A549 (cell line): ENCODE measurements around the gene MYOZ1. TPM values are rescaled to one million over a fixed set of nuclear protein-coding genes. Genes with fewer than 3 reads are reported as not detected.

Source experiments
- ATAC-seq, 2 experiments: fragments of 200-7000 bp in 1 of 2; fragments of >200 bp in 1 of 2; cut with Nextera tagmentation in 1 of 2; cut with Tn5 transposase in 1 of 2; 3 replicates each; pipeline versions ENCODE4 v1.8.0 to v1.9.1; 2018 to 2020; ENCODE audit warnings: mild to moderate bottlenecking in 1 of 2, moderate library complexity in 1 of 2
- CTCF ChIA-PET: fragments of 300-600 bp; sonication (Branson Sonifier 250); formaldehyde crosslinking; extraction: SDS; loops from one replicate; lab custom pipeline; 2021; ENCODE audit warnings: antibody characterized with exemption, inconsistent platforms; lab: Yijun Ruan, JAX
- POLR2A ChIA-PET: fragments of 350-600 bp; formaldehyde crosslinking; extraction: SDS; loops from one replicate; lab custom pipeline; 2021; ENCODE audit warnings: antibody characterized with exemption, inconsistent platforms; lab: Yijun Ruan, JAX
- DNase-seq, 2 experiments: peaks; one replicate each; pipeline versions ENCODE4 v3.0.0 to v3.0.0-alpha.2; 2011 to 2016; ENCODE audit warnings: low read depth in 1 of 2, low spot score in 1 of 2
- FAIRE-seq: peaks from 2 replicates; lab custom pipeline; 2011; peaks lifted over from hg19 to GRCh38; lab: Jason Lieb, UNC
- H3K27ac ChIP-seq, 2 experiments: fragments of >200 bp; sonication (Bioruptor Twin); formaldehyde crosslinking; 3 replicates each; pipeline ENCODE4 v1.5.1; 2016 to 2017
- H3K4me1 ChIP-seq: fragments of >200 bp; sonication (Bioruptor Twin); formaldehyde crosslinking; 3 replicates; pipeline ENCODE4 v1.6.1; 2016
- H3K4me2 ChIP-seq: fragments of >200 bp; sonication (Bioruptor Twin); formaldehyde crosslinking; 3 replicates; pipeline ENCODE4 v1.6.1; 2016
- H3K4me3 ChIP-seq: fragments of >200 bp; sonication (Bioruptor Twin); formaldehyde crosslinking; 3 replicates; pipeline ENCODE4 v1.5.1; 2016
- H3K9me3 ChIP-seq: fragments of >200 bp; sonication (Bioruptor Twin); formaldehyde crosslinking; 3 replicates; pipeline ENCODE4 v1.6.1; 2016
- CBX2 ChIP-seq: fragments of 200-600 bp; sonication (generic); IDR thresholded peaks from 2 replicates; pipeline ENCODE4 v1.6.1; 2016; ENCODE audit warnings: low read depth, mild to moderate bottlenecking, borderline replicate concordance
- CEBPB ChIP-seq, 2 experiments: fragments of >200 bp in 1 of 2; sonication (Bioruptor Twin) in 1 of 2; formaldehyde crosslinking in 1 of 2; IDR thresholded peaks; 2 replicates each; pipeline ENCODE4 v1.6.1; 2012 to 2016
- CHD4 ChIP-seq: fragments of 200-600 bp; sonication (generic); IDR thresholded peaks from 2 replicates; pipeline ENCODE4 v1.6.1; 2016; ENCODE audit warnings: antibody characterized with exemption, mild to moderate bottlenecking, borderline replicate concordance
- EHF ChIP-seq: fragments of 250-450 bp; sonication (Bioruptor Pico); IDR thresholded peaks from 2 replicates; pipeline ENCODE4 v1.5.0; 2020; ENCODE audit warnings: mild to moderate bottlenecking
- EP300 ChIP-seq, 2 experiments: fragments of >200 bp; sonication (Bioruptor Twin); formaldehyde crosslinking; IDR thresholded peaks; 2 replicates in 1 of 2; 3 replicates in 1 of 2; pipeline ENCODE4 v1.6.1; 2016 to 2017
- FOSB ChIP-seq: fragments of 250-450 bp; sonication (Bioruptor Pico); IDR thresholded peaks from 2 replicates; pipeline ENCODE4 v1.5.0; 2020; ENCODE audit warnings: mild to moderate bottlenecking, moderate library complexity
- FOSL2 ChIP-seq, 2 experiments: fragments of 450-650 bp in 1 of 2; fragments of >200 bp in 1 of 2; sonication (Bioruptor Twin) in 1 of 2; formaldehyde crosslinking; IDR thresholded peaks; 2 replicates each; pipeline versions ENCODE4 v1.5.0 to v1.6.1; 2016 to 2020; ENCODE audit warnings: mild to moderate bottlenecking in 1 of 2, moderate library complexity in 1 of 2
- HDAC2 ChIP-seq: fragments of 200-600 bp; sonication (generic); IDR thresholded peaks from 2 replicates; pipeline ENCODE4 v1.6.1; 2016
- HEYL ChIP-seq: fragments of 250-450 bp; sonication (Bioruptor Pico); IDR thresholded peaks from 2 replicates; pipeline ENCODE4 v1.8.0; 2021; ENCODE audit warnings: mild to moderate bottlenecking, moderate library complexity
- HOXB5 ChIP-seq: fragments of 250-450 bp; sonication (Bioruptor Pico); IDR thresholded peaks from 2 replicates; pipeline ENCODE4 v1.5.0; 2020; ENCODE audit warnings: mild to moderate bottlenecking, moderate library complexity
- KDM5A ChIP-seq: fragments of 200-600 bp; sonication (generic); IDR thresholded peaks from 2 replicates; pipeline ENCODE4 v1.6.1; 2016; ENCODE audit warnings: antibody characterized with exemption, mild to moderate bottlenecking
- MAFK ChIP-seq: fragments of 450-650 bp; IDR thresholded peaks from 2 replicates; pipeline ENCODE4 v1.6.1; 2014; ENCODE audit not compliant: partially characterized antibody
- NFE2L2 ChIP-seq: fragments of 150-350 bp; conservative IDR thresholded peaks from 2 replicates; pipeline ENCODE4 v1.6.1; 2014; ENCODE audit warnings: low read length
- NR3C1 ChIP-seq: fragments of >200 bp; sonication (Bioruptor Twin); formaldehyde crosslinking; IDR thresholded peaks from 3 replicates; pipeline ENCODE4 v1.6.1; 2017
- POLR2A ChIP-seq: IDR thresholded peaks from 2 replicates; pipeline ENCODE4 v1.6.1; 2012; ENCODE audit warnings: mild to moderate bottlenecking, low read length
- SMC3 ChIP-seq: fragments of >200 bp; sonication (Bioruptor Twin); formaldehyde crosslinking; IDR thresholded peaks from 3 replicates; pipeline ENCODE4 v1.6.1; 2018; ENCODE audit warnings: inconsistent platforms
- TP53 ChIP-seq: fragments of 250-450 bp; sonication (Bioruptor Pico); IDR thresholded peaks from 2 replicates; pipeline ENCODE4 v1.5.0; 2021; ENCODE audit warnings: mild to moderate bottlenecking, moderate library complexity
- ZC3H11A ChIP-seq: fragments of 450-650 bp; IDR thresholded peaks from 2 replicates; pipeline ENCODE4 v1.6.1; 2014; ENCODE audit warnings: antibody characterized with exemption, mild to moderate bottlenecking
- ZSCAN20 ChIP-seq: fragments of 250-450 bp; sonication (Bioruptor Pico); IDR thresholded peaks from 2 replicates; pipeline ENCODE4 v1.8.0; 2022; ENCODE audit warnings: mild to moderate bottlenecking, moderate library complexity
- WGBS: methylation state at CpG from one replicate; pipeline ENCODE4 v1.1.6; 2017; ENCODE audit errors: missing lambda C conversion rate; 5-methylcytosine and 5-hydroxymethylcytosine counted together
- polyA plus RNA-seq, 4 experiments: library from polyadenylated mRNA; depleted of rRNA in 3 of 4; stranded (reverse); fragments of >200 nt; fragmentation: RNase III in 1 of 4; extraction: RNeasy Plus Mini Kit Qiagen cat#74134 plus additional on column Dnase treatment in 1 of 4; gene quantifications; 2 replicates in 3 of 4; 3 replicates in 1 of 4; pipeline ENCODE4 v1.2.3, GENCODE V29; 2011 to 2017
- TF ChIP-seq, protein P1 (sequence below): IDR thresholded peaks from 2 replicates; pipeline ENCODE4 v1.6.1; 2012
- TF ChIP-seq, protein P2 (sequence below): fragments of 450-650 bp; IDR thresholded peaks from 2 replicates; pipeline ENCODE4 v1.6.1; 2014; ENCODE audit warnings: antibody characterized with exemption
- TF ChIP-seq, protein P3 (sequence below): fragments of >200 bp; sonication (Bioruptor Twin); formaldehyde crosslinking; IDR thresholded peaks from 3 replicates; pipeline ENCODE4 v1.5.1; 2016
- TF ChIP-seq, protein P4 (sequence below): IDR thresholded peaks from 2 replicates; pipeline ENCODE4 v1.6.1; 2012; ENCODE audit warnings: low read depth, borderline replicate concordance
- TF ChIP-seq, protein P5 (sequence below): fragments of 200-600 bp; sonication (generic); IDR thresholded peaks from 2 replicates; pipeline ENCODE4 v1.6.1; 2016; ENCODE audit warnings: antibody characterized with exemption, mild to moderate bottlenecking, moderate library complexity

Gene MYOZ1
- polyA plus RNA-seq, 2 of the 4 experiments (the other 2 are of a cell fraction), result 0.04 TPM; not detected in 1

DNA sequence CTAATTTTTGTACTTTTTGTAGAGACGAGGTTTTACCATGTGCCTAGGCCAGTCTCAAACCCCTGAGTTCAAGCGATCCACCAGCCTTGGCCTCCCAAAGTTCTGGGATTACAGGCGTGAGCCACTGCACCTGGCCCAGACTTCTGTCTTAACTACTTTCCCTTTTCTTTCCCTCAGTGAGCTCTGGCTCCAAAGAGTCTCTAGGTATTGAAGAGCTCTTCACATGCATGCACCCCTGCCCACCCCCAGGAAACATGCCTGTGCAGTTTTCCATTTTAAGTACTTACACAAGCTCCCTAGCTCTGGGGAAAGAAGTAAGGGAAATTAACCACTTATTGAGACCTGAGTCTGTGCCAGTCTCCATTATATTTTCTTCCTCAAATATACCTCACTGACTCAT, 2.0 kb downstream of the MYOZ1 start (continued):
- TF ChIP-seq, protein P1, sequence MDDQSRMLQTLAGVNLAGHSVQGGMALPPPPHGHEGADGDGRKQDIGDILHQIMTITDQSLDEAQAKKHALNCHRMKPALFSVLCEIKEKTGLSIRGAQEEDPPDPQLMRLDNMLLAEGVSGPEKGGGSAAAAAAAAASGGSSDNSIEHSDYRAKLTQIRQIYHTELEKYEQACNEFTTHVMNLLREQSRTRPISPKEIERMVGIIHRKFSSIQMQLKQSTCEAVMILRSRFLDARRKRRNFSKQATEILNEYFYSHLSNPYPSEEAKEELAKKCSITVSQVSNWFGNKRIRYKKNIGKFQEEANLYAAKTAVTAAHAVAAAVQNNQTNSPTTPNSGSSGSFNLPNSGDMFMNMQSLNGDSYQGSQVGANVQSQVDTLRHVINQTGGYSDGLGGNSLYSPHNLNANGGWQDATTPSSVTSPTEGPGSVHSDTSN, result no peak
- TF ChIP-seq, protein P2, sequence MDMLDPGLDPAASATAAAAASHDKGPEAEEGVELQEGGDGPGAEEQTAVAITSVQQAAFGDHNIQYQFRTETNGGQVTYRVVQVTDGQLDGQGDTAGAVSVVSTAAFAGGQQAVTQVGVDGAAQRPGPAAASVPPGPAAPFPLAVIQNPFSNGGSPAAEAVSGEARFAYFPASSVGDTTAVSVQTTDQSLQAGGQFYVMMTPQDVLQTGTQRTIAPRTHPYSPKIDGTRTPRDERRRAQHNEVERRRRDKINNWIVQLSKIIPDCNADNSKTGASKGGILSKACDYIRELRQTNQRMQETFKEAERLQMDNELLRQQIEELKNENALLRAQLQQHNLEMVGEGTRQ, result no peak
- TF ChIP-seq ZSCAN20 (CRISPR knock-in tag) (no peak), EP300 (IDR thresholded peaks at IDR 0.05) (no peak), FOSL2 (IDR thresholded peaks at IDR 0.05) (no peak), FOSL2 (CRISPR knock-in tag; IDR thresholded peaks at IDR 0.05) (no peak), HDAC2 (no peak), NR3C1 (no peak), EHF (CRISPR knock-in tag) (no peak)
- TF ChIP-seq, protein P3, sequence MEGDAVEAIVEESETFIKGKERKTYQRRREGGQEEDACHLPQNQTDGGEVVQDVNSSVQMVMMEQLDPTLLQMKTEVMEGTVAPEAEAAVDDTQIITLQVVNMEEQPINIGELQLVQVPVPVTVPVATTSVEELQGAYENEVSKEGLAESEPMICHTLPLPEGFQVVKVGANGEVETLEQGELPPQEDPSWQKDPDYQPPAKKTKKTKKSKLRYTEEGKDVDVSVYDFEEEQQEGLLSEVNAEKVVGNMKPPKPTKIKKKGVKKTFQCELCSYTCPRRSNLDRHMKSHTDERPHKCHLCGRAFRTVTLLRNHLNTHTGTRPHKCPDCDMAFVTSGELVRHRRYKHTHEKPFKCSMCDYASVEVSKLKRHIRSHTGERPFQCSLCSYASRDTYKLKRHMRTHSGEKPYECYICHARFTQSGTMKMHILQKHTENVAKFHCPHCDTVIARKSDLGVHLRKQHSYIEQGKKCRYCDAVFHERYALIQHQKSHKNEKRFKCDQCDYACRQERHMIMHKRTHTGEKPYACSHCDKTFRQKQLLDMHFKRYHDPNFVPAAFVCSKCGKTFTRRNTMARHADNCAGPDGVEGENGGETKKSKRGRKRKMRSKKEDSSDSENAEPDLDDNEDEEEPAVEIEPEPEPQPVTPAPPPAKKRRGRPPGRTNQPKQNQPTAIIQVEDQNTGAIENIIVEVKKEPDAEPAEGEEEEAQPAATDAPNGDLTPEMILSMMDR, result no peak

DNA sequence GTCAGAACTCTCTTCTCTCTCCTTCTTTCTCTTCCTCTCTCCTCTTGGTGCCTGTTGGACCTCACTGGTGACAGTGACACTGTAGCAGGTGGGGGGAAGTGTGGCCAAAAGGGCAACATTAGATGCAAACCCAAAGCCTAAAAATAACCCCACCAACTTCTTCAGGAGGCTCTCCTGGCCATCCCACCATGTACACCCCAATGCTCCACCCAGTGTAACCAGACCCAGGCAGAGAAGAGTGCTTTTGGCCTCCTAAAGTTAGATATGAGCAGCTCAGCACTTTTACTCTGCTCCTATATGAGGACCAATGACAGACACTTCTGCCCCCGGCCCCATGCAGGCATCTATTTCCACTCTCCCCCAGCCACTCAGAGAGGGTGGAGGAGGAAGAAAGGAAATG, 5.5 kb downstream of the MYOZ1 start:
- 0% methylated on average over 1 of the region's 1 CpG for WGBS
- FAIRE-seq, result no peak
- Histone ChIP-seq H3K4me1 (no peaks in the 10 kb centered on the region), H3K27ac (no peak overlapping the region), H3K4me3 (no peak overlapping the region), H3K9me3 (no peaks in the 10 kb centered on the region), H3K4me2 (no peak overlapping the region)
- POLR2A ChIA-PET, result no interaction called here
- TF ChIP-seq ZC3H11A (no peak), CHD4 (no peak), CBX2 (no peak), EP300 (IDR thresholded peaks at IDR 0.05) (no peak), TP53 (CRISPR knock-in tag) (no peak), CEBPB (IDR thresholded peaks at IDR 0.05) (no peak), FOSB (CRISPR knock-in tag) (no peak), HEYL (CRISPR knock-in tag) (no peak), NFE2L2 (no peak), MAFK (no peak), POLR2A (no peak), HOXB5 (CRISPR knock-in tag) (no peak), SMC3 (no peak)
- TF ChIP-seq, protein P4, sequence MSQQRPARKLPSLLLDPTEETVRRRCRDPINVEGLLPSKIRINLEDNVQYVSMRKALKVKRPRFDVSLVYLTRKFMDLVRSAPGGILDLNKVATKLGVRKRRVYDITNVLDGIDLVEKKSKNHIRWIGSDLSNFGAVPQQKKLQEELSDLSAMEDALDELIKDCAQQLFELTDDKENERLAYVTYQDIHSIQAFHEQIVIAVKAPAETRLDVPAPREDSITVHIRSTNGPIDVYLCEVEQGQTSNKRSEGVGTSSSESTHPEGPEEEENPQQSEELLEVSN, result no peak
- ATAC-seq, result peak; percentile 27 to 41; a peak in 2 of 6 replicates
- no peak for DNase-seq
- CTCF ChIA-PET, result interaction anchor here (2.6 to 7.7 kb wide), 2 partner anchors 8 to 107 kb away, joined by 13 to 77 read pairs; partner anchors contain the start of gene MYOZ1

DNA sequence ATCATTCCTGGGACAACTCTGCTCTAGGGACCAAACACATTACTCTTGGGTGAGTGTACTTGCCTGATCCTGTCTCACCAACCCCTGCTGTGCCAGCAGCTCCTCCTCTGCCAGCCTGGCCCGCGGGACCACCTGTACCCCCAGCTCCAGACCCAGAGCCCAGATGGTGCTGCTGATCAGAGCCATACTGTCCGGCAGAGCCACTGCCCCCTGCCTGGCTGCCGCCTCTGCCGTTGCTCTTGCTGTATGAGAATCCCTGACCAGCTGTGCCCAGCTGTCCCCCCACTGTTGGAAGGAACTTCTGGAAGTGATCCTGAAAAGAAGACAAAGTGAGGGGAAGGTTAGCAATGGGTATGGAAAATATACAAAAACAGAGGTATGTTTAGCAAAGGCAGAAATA, 6.9 kb downstream of the MYOZ1 start:
- no peak for TF ChIP-seq CHD4
- TF ChIP-seq KDM5A, result no peak
- TF ChIP-seq, protein P5, sequence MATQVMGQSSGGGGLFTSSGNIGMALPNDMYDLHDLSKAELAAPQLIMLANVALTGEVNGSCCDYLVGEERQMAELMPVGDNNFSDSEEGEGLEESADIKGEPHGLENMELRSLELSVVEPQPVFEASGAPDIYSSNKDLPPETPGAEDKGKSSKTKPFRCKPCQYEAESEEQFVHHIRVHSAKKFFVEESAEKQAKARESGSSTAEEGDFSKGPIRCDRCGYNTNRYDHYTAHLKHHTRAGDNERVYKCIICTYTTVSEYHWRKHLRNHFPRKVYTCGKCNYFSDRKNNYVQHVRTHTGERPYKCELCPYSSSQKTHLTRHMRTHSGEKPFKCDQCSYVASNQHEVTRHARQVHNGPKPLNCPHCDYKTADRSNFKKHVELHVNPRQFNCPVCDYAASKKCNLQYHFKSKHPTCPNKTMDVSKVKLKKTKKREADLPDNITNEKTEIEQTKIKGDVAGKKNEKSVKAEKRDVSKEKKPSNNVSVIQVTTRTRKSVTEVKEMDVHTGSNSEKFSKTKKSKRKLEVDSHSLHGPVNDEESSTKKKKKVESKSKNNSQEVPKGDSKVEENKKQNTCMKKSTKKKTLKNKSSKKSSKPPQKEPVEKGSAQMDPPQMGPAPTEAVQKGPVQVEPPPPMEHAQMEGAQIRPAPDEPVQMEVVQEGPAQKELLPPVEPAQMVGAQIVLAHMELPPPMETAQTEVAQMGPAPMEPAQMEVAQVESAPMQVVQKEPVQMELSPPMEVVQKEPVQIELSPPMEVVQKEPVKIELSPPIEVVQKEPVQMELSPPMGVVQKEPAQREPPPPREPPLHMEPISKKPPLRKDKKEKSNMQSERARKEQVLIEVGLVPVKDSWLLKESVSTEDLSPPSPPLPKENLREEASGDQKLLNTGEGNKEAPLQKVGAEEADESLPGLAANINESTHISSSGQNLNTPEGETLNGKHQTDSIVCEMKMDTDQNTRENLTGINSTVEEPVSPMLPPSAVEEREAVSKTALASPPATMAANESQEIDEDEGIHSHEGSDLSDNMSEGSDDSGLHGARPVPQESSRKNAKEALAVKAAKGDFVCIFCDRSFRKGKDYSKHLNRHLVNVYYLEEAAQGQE, result no peak
- TF ChIP-seq, protein P2, result no peak
- TF ChIP-seq TP53 (CRISPR knock-in tag), result no peak
- WGBS, result 51% methylated on average over 5 of the region's 5 CpGs
- CTCF ChIA-PET, result interaction anchor here (1.2 to 7.7 kb wide), 3 partner anchors 9 to 105 kb away, joined by 6 to 77 read pairs (median 13); partner anchors contain the start of gene MYOZ1
- peak in 1 of 2 experiments; percentile 27; a peak in 2 of 6 replicates for ATAC-seq
- no peaks in the 10 kb centered on the region for H3K4me1 ChIP-seq
- no peak for DNase-seq
- POLR2A ChIA-PET, result no interaction called here
- FAIRE-seq, result no peak
- H3K4me3 ChIP-seq, result no peak overlapping the region
- H3K9me3 ChIP-seq, result no peaks in the 10 kb centered on the region
- H3K4me2 ChIP-seq, result no peak overlapping the region
- H3K27ac ChIP-seq, result no peak overlapping the region
